IMR-90 (cell line): ENCODE measurements around the gene WWC2. TPM values are rescaled to one million over a fixed set of nuclear protein-coding genes. Genes with fewer than 3 reads are reported as not detected.

ENCODE experiments used
- ATAC-seq: fragments of 200-7000 bp; cut with Tn5 transposase; 2 replicates; pipeline ENCODE4 v1.9.1; 2020; ENCODE audit warnings: low read depth, mild to moderate bottlenecking, moderate library complexity
- BruUV-seq: library from RNA; stranded (reverse); fragments of 400-500 nt; replicated peaks from 2 replicates; lab custom pipeline; 2021; lab: Mats Ljungman, UMichigan
- CTCF ChIA-PET: fragments of 300-600 bp; formaldehyde crosslinking; extraction: SDS; loops from one replicate; lab custom pipeline; 2021; ENCODE audit warnings: antibody characterized with exemption; lab: Yijun Ruan, JAX
- POLR2A ChIA-PET: fragments of 300-600 bp; sonication (Branson Sonifier 250); formaldehyde crosslinking; loops from one replicate; lab custom pipeline; 2022; ENCODE audit warnings: antibody characterized with exemption; ENCODE audit not compliant: unreplicated experiment; lab: Charles Lee
- DNase-seq: peaks from one replicate; pipeline ENCODE4 v3.0.0; 2013
- H2AFZ ChIP-seq: replicated peaks from 2 replicates; pipeline ENCODE3; 2013; ENCODE audit warnings: low read length, mild to moderate bottlenecking; ENCODE audit not compliant: poor library complexity
- H2AK5ac ChIP-seq: 2 replicates; pipeline ENCODE4 v1.6.1; 2013; ENCODE audit warnings: low read depth, low read length, inconsistent platforms
- H2AK9ac ChIP-seq: replicated peaks from 2 replicates; pipeline ENCODE3; 2013; ENCODE audit warnings: mild to moderate bottlenecking, low read depth, low read length, moderate library complexity; ENCODE audit not compliant: poor library complexity
- H2BK120ac ChIP-seq: 2 replicates; pipeline ENCODE4 v1.6.1; 2013; ENCODE audit warnings: low read depth, low read length, inconsistent platforms
- H2BK15ac ChIP-seq: 3 replicates; pipeline ENCODE4 v1.6.1; 2013; ENCODE audit warnings: low read depth, low read length, inconsistent platforms
- H2BK20ac ChIP-seq: 2 replicates; pipeline ENCODE4 v1.6.1; 2013; ENCODE audit warnings: low read depth, mild to moderate bottlenecking, inconsistent platforms, low read length, moderate library complexity
- H2BK5ac ChIP-seq: 2 replicates; pipeline ENCODE4 v1.6.1; 2013; ENCODE audit warnings: mild to moderate bottlenecking, low read depth, low read length, inconsistent platforms; ENCODE audit not compliant: poor library complexity, severe bottlenecking
- H3K14ac ChIP-seq: replicated peaks from 2 replicates; pipeline ENCODE4 v1.6.1; 2013; ENCODE audit warnings: low read depth, low read length, inconsistent platforms
- H3K18ac ChIP-seq: 2 replicates; pipeline ENCODE4 v1.6.1; 2013; ENCODE audit warnings: low read depth, low read length, control low read depth
- H3K23ac ChIP-seq: 2 replicates; pipeline ENCODE4 v1.6.1; 2013; ENCODE audit warnings: low read depth, low read length, inconsistent platforms
- H3K27ac ChIP-seq: 2 replicates; pipeline ENCODE4 v1.5.1; 2013; ENCODE audit warnings: mild to moderate bottlenecking, control low read depth, low read length; ENCODE audit not compliant: insufficient read depth
- H3K27me3 ChIP-seq: 2 replicates; pipeline ENCODE4 v1.6.1; 2013; ENCODE audit warnings: low read length; ENCODE audit not compliant: control insufficient read depth, insufficient read depth
- H3K36me3 ChIP-seq: 2 replicates; pipeline ENCODE4 v1.6.1; 2013; ENCODE audit warnings: low read length, mixed read lengths; ENCODE audit not compliant: control insufficient read depth, insufficient read depth
- H3K4ac ChIP-seq: 2 replicates; pipeline ENCODE4 v1.6.1; 2013; ENCODE audit warnings: low read depth, low read length, inconsistent platforms
- H3K4me1 ChIP-seq: 2 replicates; pipeline ENCODE4 v1.6.1; 2013; ENCODE audit warnings: low read length, mixed read lengths; ENCODE audit not compliant: control insufficient read depth, insufficient read depth
- H3K4me2 ChIP-seq: 2 replicates; pipeline ENCODE4 v1.6.1; 2013; ENCODE audit warnings: low read depth, mild to moderate bottlenecking, control low read depth, low read length, moderate library complexity
- H3K4me3 ChIP-seq: 2 replicates; pipeline ENCODE4 v1.5.1; 2013; ENCODE audit warnings: low read depth, mild to moderate bottlenecking, control low read depth, low read length, moderate library complexity; ENCODE audit not compliant: insufficient read depth
- H3K56ac ChIP-seq: 2 replicates; pipeline ENCODE4 v1.6.1; 2013; ENCODE audit warnings: low read length, inconsistent platforms; ENCODE audit not compliant: insufficient read depth; ENCODE audit errors: extremely low read depth
- H3K79me1 ChIP-seq, 2 experiments: 2 replicates each; pipeline ENCODE4 v1.6.1; 2013; ENCODE audit warnings: low read length in 2 of 2, inconsistent platforms in 1 of 2, low read depth in 1 of 2
- H3K9ac ChIP-seq: 2 replicates; pipeline ENCODE4 v1.6.1; 2013; ENCODE audit warnings: low read depth, low read length, control low read depth
- H3K9me1 ChIP-seq: 2 replicates; pipeline ENCODE4 v1.6.1; 2013; ENCODE audit warnings: low read length, inconsistent platforms; ENCODE audit not compliant: insufficient read depth
- H3K9me3 ChIP-seq: 2 replicates; pipeline ENCODE4 v1.6.1; 2013; ENCODE audit warnings: low read length; ENCODE audit not compliant: control insufficient read depth, insufficient read depth
- H4K20me1 ChIP-seq: 2 replicates; pipeline ENCODE4 v1.6.1; 2013; ENCODE audit warnings: low read length, inconsistent platforms; ENCODE audit not compliant: insufficient read depth
- H4K5ac ChIP-seq: 2 replicates; pipeline ENCODE4 v1.6.1; 2013; ENCODE audit warnings: mild to moderate bottlenecking, low read depth, low read length, control low read depth
- H4K8ac ChIP-seq, 2 experiments: 2 replicates each; pipeline ENCODE4 v1.6.1; 2013; ENCODE audit warnings: low read depth in 2 of 2, low read length in 2 of 2, control low read depth in 1 of 2, inconsistent platforms in 1 of 2
- H4K91ac ChIP-seq: 2 replicates; pipeline ENCODE4 v1.6.1; 2013; ENCODE audit warnings: low read depth, low read length, inconsistent platforms; ENCODE audit not compliant: insufficient read depth
- BHLHE40 ChIP-seq: fragments of 150-350 bp; IDR thresholded peaks from 2 replicates; pipeline ENCODE4 v1.6.1; 2016; ENCODE audit warnings: mild to moderate bottlenecking, low read depth, low read length
- CEBPB ChIP-seq: IDR thresholded peaks from 2 replicates; pipeline ENCODE4 v1.6.1; 2012; ENCODE audit warnings: low read depth, low read length, improper control_type of control experiment
- CHD1 ChIP-seq: IDR thresholded peaks from 2 replicates; pipeline ENCODE4 v1.6.1; 2012; ENCODE audit warnings: low read depth, low read length, improper control_type of control experiment
- CTCF ChIP-seq: conservative IDR thresholded peaks from 2 replicates; pipeline ENCODE4 v1.5.1; 2012; ENCODE audit warnings: mild to moderate bottlenecking, low read depth, low read length, improper control_type of control experiment
- FOS ChIP-seq: fragments of 150-350 bp; IDR thresholded peaks from 2 replicates; pipeline ENCODE4 v1.6.1; 2016; ENCODE audit warnings: low read depth, low read length
- MAFK ChIP-seq: IDR thresholded peaks from 2 replicates; pipeline ENCODE4 v1.6.1; 2012; ENCODE audit warnings: low read depth, low read length, improper control_type of control experiment
- MAZ ChIP-seq: IDR thresholded peaks from 2 replicates; pipeline ENCODE4 v1.6.1; 2012; ENCODE audit warnings: low read depth, mild to moderate bottlenecking, low read length, improper control_type of control experiment, moderate library complexity, borderline replicate concordance
- MXI1 ChIP-seq: IDR thresholded peaks from 2 replicates; pipeline ENCODE4 v1.6.1; 2012; ENCODE audit warnings: low read depth, mild to moderate bottlenecking, low read length, moderate library complexity, borderline replicate concordance
- NFE2L2 ChIP-seq: fragments of 150-350 bp; IDR thresholded peaks from 2 replicates; pipeline ENCODE4 v1.6.1; 2016; ENCODE audit warnings: low read depth, mild to moderate bottlenecking, low read length
- POLR2A ChIP-seq: IDR thresholded peaks from 2 replicates; pipeline ENCODE4 v1.6.1; 2012; ENCODE audit warnings: mild to moderate bottlenecking, low read depth, low read length
- RAD21 ChIP-seq: IDR thresholded peaks from 2 replicates; pipeline ENCODE4 v1.6.1; 2012; ENCODE audit warnings: low read length, improper control_type of control experiment
- RCOR1 ChIP-seq: IDR thresholded peaks from 2 replicates; pipeline ENCODE4 v1.6.1; 2012; ENCODE audit warnings: mild to moderate bottlenecking, low read length, improper control_type of control experiment; ENCODE audit not compliant: insufficient replicate concordance
- RFX5 ChIP-seq: IDR thresholded peaks from 2 replicates; pipeline ENCODE4 v1.8.0; 2012; ENCODE audit warnings: low read depth, mild to moderate bottlenecking, low read length, moderate library complexity
- SMC3 ChIP-seq: fragments of 150-350 bp; IDR thresholded peaks from 2 replicates; pipeline ENCODE4 v1.6.1; 2016; ENCODE audit warnings: low read depth, mild to moderate bottlenecking, antibody characterized with exemption, low read length, moderate library complexity
- WGBS, 2 experiments: methylation state at CpG; one replicate each; pipeline versions ENCODE4 v1.1.5 to v1.1.7; 2013; ENCODE audit warnings: missing lambda C conversion rate in 2 of 2; ENCODE audit not compliant: insufficient read length in 1 of 2; ENCODE audit errors: extremely low coverage in 2 of 2; 5-methylcytosine and 5-hydroxymethylcytosine counted together
- dilution Hi-C: fragments of 300-500 bp; cut with HindIII; formaldehyde crosslinking; loops from one replicate; pipeline ENCODE4 v1.14.3; 2018; ENCODE audit warnings: low sequenced_read_pairs; ENCODE audit not compliant: unreplicated experiment
- in situ Hi-C: fragments of 300-500 bp; cut with MboI; formaldehyde crosslinking; loops from 3 replicates; pipeline ENCODE4 v1.14.3; 2019; ENCODE audit warnings: low sequenced_read_pairs, inconsistent platforms, mixed read lengths
- intact Hi-C: fragments of 100-400 bp; cut with micrococcal nuclease; formaldehyde crosslinking; loops from 2 replicates; pipeline ENCODE4 v1.10.0; 2022
- polyA plus RNA-seq, 3 experiments: library from polyadenylated mRNA; depleted of rRNA; stranded (reverse); fragments of >200 nt; gene quantifications; 2 replicates each; pipeline ENCODE4 v1.2.3, GENCODE V29; 2012; ENCODE audit warnings: low replicate concordance in 1 of 3
- total RNA-seq: library from RNA; depleted of rRNA; stranded (reverse); fragments of >200 nt; gene quantifications from 2 replicates; pipeline ENCODE4 v1.2.3, GENCODE V29; 2012
- TF ChIP-seq, protein P1 (sequence below): fragments of 150-350 bp; IDR thresholded peaks from 2 replicates; pipeline ENCODE4 v1.6.1; 2016; ENCODE audit warnings: low read depth, mild to moderate bottlenecking, low read length, moderate library complexity, borderline replicate concordance
- TF ChIP-seq, protein P2 (sequence below): fragments of 150-350 bp; IDR thresholded peaks from 2 replicates; pipeline ENCODE4 v1.6.1; 2017; ENCODE audit warnings: mild to moderate bottlenecking, antibody characterized with exemption, low read length, low read depth

The WWC2 gene
- total and polyA plus RNA-seq, 2 of the 4 experiments (the other 2 are of a cell fraction), result 26.6 to 27.4 TPM

GRCh38 chr4:183287309-183287659 is 188.2 kb downstream of the WWC2 start:
- in situ Hi-C loops, result no loop called here

More at GRCh38 chr4:183287309-183287659, 188.2 kb downstream of the WWC2 start:
- no peak overlapping the region for H4K91ac ChIP-seq
- H4K20me1 ChIP-seq, result peaks cover 4% of the 10 kb centered on the region; the same call in 1 of the 2 replicates
- H3K23ac ChIP-seq, result no peak overlapping the region
- H3K9me3 ChIP-seq, result no peaks in the 10 kb centered on the region
- H3K4me1 ChIP-seq, result peaks cover 13% of the 10 kb centered on the region
- no peak overlapping the region for H3K9ac ChIP-seq
- H2BK20ac ChIP-seq, result no peak overlapping the region
- H3K4me3 ChIP-seq, result no peak overlapping the region
- dilution Hi-C loops, result no loop called here
- no peak overlapping the region for H2AFZ ChIP-seq
- CTCF ChIA-PET, result no interaction called here
- WGBS, 2 experiments, result no CpG with 5 or more reads among the region's 2 CpGs
- ATAC-seq, result no peak
- H3K56ac ChIP-seq, result no peak overlapping the region
- no TSS peak for BruUV-seq
- peaks cover 24% of the 10 kb centered on the region for H3K9me1 ChIP-seq
- H3K14ac ChIP-seq, result no peak overlapping the region
- H2BK15ac ChIP-seq, result no peak overlapping the region
- H3K79me1 ChIP-seq, result peaks cover 0 to 19% of the 10 kb centered on the region in 2 experiments; a peak in 2 of 4 replicates
- H4K5ac ChIP-seq, result no peak overlapping the region
- H3K4me2 ChIP-seq, result no peak overlapping the region
- no peak overlapping the region for H3K27ac ChIP-seq
- H2AK5ac ChIP-seq, result no peak overlapping the region
- H4K8ac ChIP-seq, result no peak overlapping the region
- no peak overlapping the region for H2BK120ac ChIP-seq
- no peak for TF ChIP-seq MAZ
- TF ChIP-seq, protein P1, sequence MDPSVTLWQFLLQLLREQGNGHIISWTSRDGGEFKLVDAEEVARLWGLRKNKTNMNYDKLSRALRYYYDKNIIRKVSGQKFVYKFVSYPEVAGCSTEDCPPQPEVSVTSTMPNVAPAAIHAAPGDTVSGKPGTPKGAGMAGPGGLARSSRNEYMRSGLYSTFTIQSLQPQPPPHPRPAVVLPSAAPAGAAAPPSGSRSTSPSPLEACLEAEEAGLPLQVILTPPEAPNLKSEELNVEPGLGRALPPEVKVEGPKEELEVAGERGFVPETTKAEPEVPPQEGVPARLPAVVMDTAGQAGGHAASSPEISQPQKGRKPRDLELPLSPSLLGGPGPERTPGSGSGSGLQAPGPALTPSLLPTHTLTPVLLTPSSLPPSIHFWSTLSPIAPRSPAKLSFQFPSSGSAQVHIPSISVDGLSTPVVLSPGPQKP, result no peak
- TF ChIP-seq NFE2L2, result no peak
- TF ChIP-seq POLR2A, result no peak
- no peak for TF ChIP-seq RCOR1
- no peak for TF ChIP-seq SMC3
- no peak for TF ChIP-seq CEBPB
- no peak for TF ChIP-seq RFX5
- no peak for TF ChIP-seq RAD21
- TF ChIP-seq BHLHE40, result no peak
- TF ChIP-seq FOS, result no peak
- TF ChIP-seq MXI1, result no peak
- TF ChIP-seq, protein P2, sequence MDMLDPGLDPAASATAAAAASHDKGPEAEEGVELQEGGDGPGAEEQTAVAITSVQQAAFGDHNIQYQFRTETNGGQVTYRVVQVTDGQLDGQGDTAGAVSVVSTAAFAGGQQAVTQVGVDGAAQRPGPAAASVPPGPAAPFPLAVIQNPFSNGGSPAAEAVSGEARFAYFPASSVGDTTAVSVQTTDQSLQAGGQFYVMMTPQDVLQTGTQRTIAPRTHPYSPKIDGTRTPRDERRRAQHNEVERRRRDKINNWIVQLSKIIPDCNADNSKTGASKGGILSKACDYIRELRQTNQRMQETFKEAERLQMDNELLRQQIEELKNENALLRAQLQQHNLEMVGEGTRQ, result no peak
- TF ChIP-seq MAFK, result no peak
- no peak for TF ChIP-seq CHD1
- TF ChIP-seq CTCF, result no peak
- intact Hi-C loops, result no loop called here
- no peak overlapping the region for H3K18ac ChIP-seq
- POLR2A ChIA-PET, result no interaction called here
- H3K36me3 ChIP-seq, result peaks cover 47% of the 10 kb centered on the region
- no peak overlapping the region for H3K4ac ChIP-seq
- H2BK5ac ChIP-seq, result no peak overlapping the region
- DNase-seq, result no peak
- no peaks in the 10 kb centered on the region for H3K27me3 ChIP-seq
- H2AK9ac ChIP-seq, result no peak overlapping the region
